ENCODE measurements around the gene TST. TPM values are rescaled to one million over a fixed set of nuclear protein-coding genes. Genes with fewer than 3 reads are reported as not detected.
A peak's percentile ranks its signal among the peaks of the same experiment; 100 is the strongest.

TST gene
- total RNA-seq, 1 experiment from 2014 or later = 45.7 TPM

DNA sequence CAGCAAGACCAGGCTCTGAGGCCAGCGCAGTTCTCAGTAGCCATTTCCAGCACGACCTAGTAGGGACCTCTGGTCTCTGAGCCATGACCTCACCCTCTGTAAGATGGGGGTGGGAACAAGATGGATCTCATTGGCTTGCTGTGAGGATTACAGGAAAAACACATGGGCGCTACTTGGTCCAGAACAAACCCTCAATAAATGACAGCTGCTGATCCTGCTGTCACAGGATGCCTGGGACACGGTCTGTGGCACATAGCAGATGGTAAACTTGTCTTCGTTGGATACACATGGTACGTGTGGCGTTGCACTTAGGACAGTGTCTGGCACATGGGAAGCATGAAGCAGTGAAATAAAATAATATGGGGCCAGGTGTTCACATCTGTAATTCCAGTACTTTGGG lies 27.8 kb upstream of the TST start:
- no peak for DNase-seq
- no peaks in the 10 kb centered on the region; the same call in 1 of the 2 replicates for H3K27me3 ChIP-seq (ENCODE audit: control insufficient read depth, insufficient read depth, low read length)
- H3K4me3 ChIP-seq (ENCODE audit: insufficient read depth, low read depth, low read length) = no peak overlapping the region
- H3K36me3 ChIP-seq (replicated peaks; ENCODE audit: control insufficient read depth, insufficient read depth, low read length) = no peaks in the 10 kb centered on the region

GRCh38 chr22:37046589-37046988 lies 27.3 kb upstream of the TST start:
- Histone ChIP-seq H3K4me3 (ENCODE audit: insufficient read depth, low read depth, low read length) (no peak overlapping the region), H3K36me3 (replicated peaks; ENCODE audit: control insufficient read depth, insufficient read depth, low read length) (no peaks in the 10 kb centered on the region), H3K27me3 (ENCODE audit: control insufficient read depth, insufficient read depth, low read length) (no peaks in the 10 kb centered on the region; the same call in 1 of the 2 replicates)
- DNase-seq = no peak

- DNase-seq = peak; percentile 86
- no peaks in the 10 kb centered on the region for H3K36me3 ChIP-seq (replicated peaks; ENCODE audit: control insufficient read depth, insufficient read depth, low read length)
- H3K4me3 ChIP-seq (ENCODE audit: insufficient read depth, low read depth, low read length) = no peak overlapping the region
- H3K27me3 ChIP-seq (ENCODE audit: control insufficient read depth, insufficient read depth, low read length) = no peaks in the 10 kb centered on the region; the same call in 1 of the 2 replicates
Measured at GRCh38 chr22:37045958-37046357, 26.7 kb upstream of the TST start.

DNA sequence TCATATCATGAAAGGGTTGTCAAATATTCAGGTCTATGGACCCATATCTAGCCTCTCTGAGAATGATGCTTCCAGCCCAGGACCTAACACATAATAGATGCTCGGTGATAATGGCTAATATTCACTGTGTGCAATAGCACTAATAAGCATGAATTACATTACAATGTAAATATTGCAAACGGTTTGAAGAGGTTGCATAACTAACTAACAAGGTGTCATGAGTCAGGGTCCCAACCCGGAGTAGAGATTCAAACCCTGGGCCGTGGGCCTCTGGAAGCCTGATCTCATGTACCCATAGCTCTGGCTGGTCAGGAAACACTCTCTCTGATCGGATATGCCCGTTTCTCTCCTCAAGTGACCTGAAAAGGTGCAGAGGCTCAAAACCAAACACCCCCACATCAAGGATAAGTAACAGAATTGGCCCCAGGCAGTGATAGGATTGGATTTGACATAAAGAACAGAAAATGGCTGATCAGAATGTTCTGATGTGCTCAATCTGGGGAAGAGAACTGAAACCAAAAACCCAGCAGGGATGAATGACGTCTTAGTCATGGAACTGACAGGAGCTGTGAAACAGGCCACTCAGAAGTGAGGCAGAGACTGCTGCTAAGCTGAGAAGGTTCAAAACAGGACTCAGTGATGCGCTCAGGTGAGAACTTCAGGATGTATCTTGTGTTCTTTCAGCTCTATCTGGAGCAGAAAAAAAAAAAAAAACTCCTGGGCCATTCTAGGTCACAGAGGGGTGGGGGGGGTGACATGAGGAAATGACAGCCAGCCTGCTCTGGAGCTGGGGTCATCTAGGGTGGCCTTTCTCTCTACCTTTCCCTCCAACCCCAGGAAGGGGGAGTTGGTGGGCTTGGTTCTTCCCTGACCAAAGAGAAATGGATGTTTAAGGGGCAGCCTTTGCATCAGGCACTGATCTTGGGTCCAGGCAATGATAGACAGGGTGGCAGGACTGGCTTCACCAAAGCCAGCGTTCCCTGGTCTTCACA lies 25.7 kb upstream of the TST start:
- no peak for DNase-seq
- H3K36me3 ChIP-seq (replicated peaks; ENCODE audit: control insufficient read depth, insufficient read depth, low read length) = no peaks in the 10 kb centered on the region
- H3K27me3 ChIP-seq (ENCODE audit: control insufficient read depth, insufficient read depth, low read length) = no peaks in the 10 kb centered on the region; the same call in 1 of the 2 replicates
- H3K4me3 ChIP-seq (ENCODE audit: insufficient read depth, low read depth, low read length) = no peak overlapping the region

GRCh38 chr22:37043828-37044538 lies 24.7 kb upstream of the TST start:
- no peaks in the 10 kb centered on the region; the same call in 1 of the 2 replicates for H3K27me3 ChIP-seq (ENCODE audit: control insufficient read depth, insufficient read depth, low read length)
- no peak overlapping the region for H3K4me3 ChIP-seq (ENCODE audit: insufficient read depth, low read depth, low read length)
- DNase-seq = peak; percentile 83
- H3K36me3 ChIP-seq (replicated peaks; ENCODE audit: control insufficient read depth, insufficient read depth, low read length) = no peaks in the 10 kb centered on the region

DNA sequence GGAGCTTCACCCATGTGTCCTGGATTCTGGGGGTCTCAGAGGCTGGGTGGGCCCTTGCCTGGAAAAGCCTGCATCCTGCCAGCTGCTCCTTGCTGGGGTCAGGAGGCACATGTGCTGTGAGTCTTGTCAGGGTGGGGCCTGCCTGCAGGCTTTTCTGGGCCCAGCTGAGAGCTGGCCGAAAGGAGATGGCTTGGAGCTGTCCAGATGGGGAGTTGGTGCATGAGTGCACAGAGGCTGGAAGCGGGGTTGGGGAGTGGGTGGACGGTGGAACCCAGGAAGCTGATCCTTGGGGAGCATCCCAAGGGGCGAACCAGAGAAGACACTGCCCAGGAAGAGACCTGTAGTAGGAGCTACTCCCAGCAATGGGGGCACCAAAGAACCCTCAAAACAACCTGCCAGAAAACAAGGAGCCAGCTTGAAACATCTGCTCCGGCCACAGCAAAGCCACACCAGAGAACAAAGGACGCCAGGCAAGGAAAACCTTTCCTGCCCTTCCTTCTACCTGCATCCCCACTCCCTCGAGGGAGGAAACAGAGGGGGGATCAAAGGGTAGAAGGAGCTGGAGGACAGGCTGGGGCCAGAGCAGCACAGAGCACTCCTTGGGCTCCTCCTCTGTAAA lies 24.1 kb upstream of the TST start:
- Histone ChIP-seq H3K27me3 (ENCODE audit: control insufficient read depth, insufficient read depth, low read length) (no peaks in the 10 kb centered on the region; the same call in 1 of the 2 replicates), H3K4me3 (ENCODE audit: insufficient read depth, low read depth, low read length) (no peak overlapping the region), H3K36me3 (replicated peaks; ENCODE audit: control insufficient read depth, insufficient read depth, low read length) (no peaks in the 10 kb centered on the region)
- DNase-seq = no peak

DNA sequence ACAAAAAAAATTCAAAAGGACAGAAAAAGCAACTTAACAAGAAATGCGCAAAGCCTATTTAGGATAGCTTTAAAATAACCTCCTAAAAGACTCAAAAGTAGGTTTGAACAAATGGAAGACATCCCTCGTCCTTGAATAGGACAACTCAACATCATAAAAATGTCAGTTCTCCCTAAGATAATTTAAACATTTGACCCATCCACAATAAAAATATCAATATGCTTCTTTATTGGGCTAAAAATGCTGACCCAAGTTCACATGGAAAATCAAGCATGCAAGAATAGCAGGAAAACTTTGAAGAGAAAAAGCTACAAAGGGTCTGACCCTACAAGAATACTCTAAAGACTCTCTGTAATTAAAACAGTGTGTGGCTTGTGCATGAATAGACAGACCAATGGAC lies 20.2 kb upstream of the TST start:
- no peak for DNase-seq
- Histone ChIP-seq H3K36me3 (replicated peaks; ENCODE audit: control insufficient read depth, insufficient read depth, low read length) (no peaks in the 10 kb centered on the region), H3K4me3 (ENCODE audit: insufficient read depth, low read depth, low read length) (no peak overlapping the region), H3K27me3 (ENCODE audit: control insufficient read depth, insufficient read depth, low read length) (no peaks in the 10 kb centered on the region)

DNA sequence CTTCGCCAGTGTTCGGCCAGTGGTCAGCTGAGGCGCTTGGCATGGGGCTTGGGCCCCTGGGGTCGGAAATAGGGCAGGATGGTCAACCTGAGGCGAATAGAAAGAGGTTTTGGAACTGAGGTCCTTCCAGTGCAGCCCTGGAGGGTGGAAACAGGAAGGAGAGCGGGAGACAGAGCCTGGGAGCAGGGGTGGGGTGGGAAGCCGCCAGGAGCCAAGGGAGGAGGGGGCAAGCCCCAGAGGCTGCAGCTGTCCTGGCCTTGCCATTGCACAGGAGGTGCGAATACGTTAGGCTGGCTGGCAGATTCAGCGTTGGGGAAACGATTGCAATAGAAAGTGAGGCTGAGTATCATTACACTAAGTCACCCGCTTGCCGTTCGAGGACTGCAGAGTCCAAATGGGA lies 18.4 kb upstream of the TST start:
- no peaks in the 10 kb centered on the region for H3K27me3 ChIP-seq (ENCODE audit: control insufficient read depth, insufficient read depth, low read length)
- H3K36me3 ChIP-seq (replicated peaks; ENCODE audit: control insufficient read depth, insufficient read depth, low read length) = no peaks in the 10 kb centered on the region
- DNase-seq = peak; percentile 70
- no peak overlapping the region for H3K4me3 ChIP-seq (ENCODE audit: insufficient read depth, low read depth, low read length)

GRCh38 chr22:37036655-37037377 lies 17.6 kb upstream of the TST start:
- no peaks in the 10 kb centered on the region for H3K36me3 ChIP-seq (replicated peaks; ENCODE audit: control insufficient read depth, insufficient read depth, low read length)
- no peaks in the 10 kb centered on the region for H3K27me3 ChIP-seq (ENCODE audit: control insufficient read depth, insufficient read depth, low read length)
- H3K4me3 ChIP-seq (ENCODE audit: insufficient read depth, low read depth, low read length) = no peak overlapping the region
- no peak for DNase-seq

DNA sequence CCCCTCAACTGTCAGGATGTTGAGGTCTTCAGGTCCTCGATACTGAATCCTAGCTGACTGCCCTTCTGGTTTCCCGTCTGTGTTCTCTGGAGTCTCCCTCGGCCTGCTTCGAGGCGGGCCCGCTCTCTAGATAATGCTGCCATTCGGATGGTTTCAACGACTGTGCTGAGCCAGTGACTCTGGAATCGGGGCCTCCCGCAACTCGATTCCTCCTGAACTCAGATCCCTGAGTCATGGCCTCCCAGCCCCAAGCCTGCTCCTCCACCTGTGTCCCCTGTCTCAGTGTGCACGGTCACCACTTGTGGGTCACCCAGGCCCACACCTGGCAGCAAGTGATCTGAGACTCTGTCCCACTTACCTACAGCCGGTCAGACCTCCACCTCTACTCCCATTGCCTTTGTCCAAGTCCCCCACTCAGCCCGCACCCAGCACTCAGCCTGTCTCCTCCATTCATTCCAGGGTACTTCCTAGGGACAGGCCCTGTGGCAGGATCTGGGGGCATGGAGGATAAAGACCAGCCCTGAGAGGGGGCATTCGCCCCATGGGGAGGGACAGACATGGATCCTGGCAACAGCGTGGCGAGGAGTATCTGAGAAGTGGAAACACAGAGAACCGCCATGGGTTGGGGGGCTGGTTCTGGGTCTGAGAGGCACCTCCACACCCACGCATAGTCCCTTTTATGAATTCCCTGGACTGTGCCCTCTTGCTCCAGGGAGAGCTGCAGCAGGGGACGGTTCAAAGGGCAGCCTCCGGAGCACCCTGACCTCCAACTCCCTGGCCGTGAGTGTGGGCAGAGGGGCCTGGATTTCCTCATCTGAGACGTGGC lies 14.6 kb upstream of the TST start:
- H3K4me3 ChIP-seq (ENCODE audit: insufficient read depth, low read depth, low read length) = no peak overlapping the region
- no peaks in the 10 kb centered on the region; the same call in 1 of the 2 replicates for H3K36me3 ChIP-seq (replicated peaks; ENCODE audit: control insufficient read depth, insufficient read depth, low read length)
- no peaks in the 10 kb centered on the region for H3K27me3 ChIP-seq (ENCODE audit: control insufficient read depth, insufficient read depth, low read length)
- DNase-seq = no peak

GRCh38 chr22:37032535-37033460 lies 13.6 kb upstream of the TST start:
- Histone ChIP-seq H3K27me3 (ENCODE audit: control insufficient read depth, insufficient read depth, low read length) (no peaks in the 10 kb centered on the region), H3K4me3 (ENCODE audit: insufficient read depth, low read depth, low read length) (no peak overlapping the region), H3K36me3 (replicated peaks; ENCODE audit: control insufficient read depth, insufficient read depth, low read length) (no peaks in the 10 kb centered on the region; the same call in 1 of the 2 replicates)
- DNase-seq = no peak

DNA sequence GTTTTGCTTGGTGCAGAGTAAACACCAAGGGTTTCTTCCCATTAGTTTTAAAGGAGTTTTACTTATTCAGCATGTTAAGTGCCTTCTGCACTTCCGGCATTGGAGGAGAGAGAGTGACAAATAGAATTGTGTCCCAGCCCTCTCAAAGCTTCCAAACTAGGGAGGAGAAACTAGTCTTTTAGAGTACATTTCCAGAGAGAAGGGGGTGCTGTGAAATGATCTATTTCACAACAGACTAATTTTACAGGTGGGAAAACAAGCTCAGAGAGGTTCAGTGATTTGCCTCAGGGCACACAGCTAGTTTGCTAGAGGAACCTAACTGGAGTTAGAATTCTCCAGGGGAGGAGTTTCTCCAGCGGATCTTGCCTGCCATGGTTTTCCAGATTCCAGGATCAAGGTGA lies 12.9 kb upstream of the TST start:
- no peak for DNase-seq
- H3K36me3 ChIP-seq (replicated peaks; ENCODE audit: control insufficient read depth, insufficient read depth, low read length) = no peaks in the 10 kb centered on the region; the same call in 1 of the 2 replicates
- H3K27me3 ChIP-seq (ENCODE audit: control insufficient read depth, insufficient read depth, low read length) = no peaks in the 10 kb centered on the region
- H3K4me3 ChIP-seq (ENCODE audit: insufficient read depth, low read depth, low read length) = no peak overlapping the region
